Mesendoderm (in vitro differentiated cells): ENCODE data around the gene RUNX2.

Experiments
- DNase-seq: peaks from one replicate; pipeline ENCODE4 v3.0.0; 2013
- H2AK5ac ChIP-seq: 2 replicates; pipeline ENCODE4 v1.6.1; 2013; ENCODE audit warnings: low read length, inconsistent platforms
- H2BK120ac ChIP-seq: 2 replicates; pipeline ENCODE4 v1.6.1; 2013; ENCODE audit warnings: low read depth, mild to moderate bottlenecking, low read length, moderate library complexity, mixed read lengths
- H2BK15ac ChIP-seq: replicated peaks from 2 replicates; pipeline ENCODE4 v1.6.1; 2013; ENCODE audit warnings: low read depth, mild to moderate bottlenecking, moderate library complexity
- H2BK5ac ChIP-seq: 2 replicates; pipeline ENCODE4 v1.6.1; 2013; ENCODE audit warnings: low read length, inconsistent platforms
- H3K18ac ChIP-seq: 2 replicates; pipeline ENCODE4 v1.6.1; 2013; ENCODE audit warnings: mild to moderate bottlenecking, low read length, mixed read lengths
- H3K23ac ChIP-seq: one replicate; pipeline ENCODE4 v1.6.1; 2013; ENCODE audit warnings: low read length
- H3K27ac ChIP-seq: 2 replicates; pipeline ENCODE4 v1.5.1; 2013; ENCODE audit warnings: low read depth, mild to moderate bottlenecking, inconsistent platforms, low read length, moderate library complexity
- H3K27me3 ChIP-seq: 2 replicates; pipeline ENCODE4 v1.6.1; 2013; ENCODE audit warnings: low read length, control low read depth, mild to moderate bottlenecking, inconsistent platforms; ENCODE audit not compliant: insufficient read depth, poor library complexity
- H3K36me3 ChIP-seq: 2 replicates; pipeline ENCODE4 v1.6.1; 2013; ENCODE audit warnings: low read length, inconsistent platforms; ENCODE audit not compliant: control insufficient read depth, insufficient read depth
- H3K4ac ChIP-seq: one replicate; pipeline ENCODE4 v1.6.1; 2013; ENCODE audit warnings: low read depth, mild to moderate bottlenecking, low read length, moderate library complexity
- H3K4me1 ChIP-seq: 2 replicates; pipeline ENCODE4 v1.6.1; 2013; ENCODE audit warnings: low read depth, low read length, inconsistent platforms; ENCODE audit not compliant: control insufficient read depth
- H3K4me2 ChIP-seq: 2 replicates; pipeline ENCODE4 v1.6.1; 2013; ENCODE audit warnings: low read length
- H3K4me3 ChIP-seq: 2 replicates; pipeline ENCODE4 v1.5.1; 2013; ENCODE audit warnings: mild to moderate bottlenecking, low read length
- H3K56ac ChIP-seq: one replicate; pipeline ENCODE4 v1.6.1; 2013; ENCODE audit warnings: low read length
- H3K79me1 ChIP-seq: 2 replicates; pipeline ENCODE4 v1.6.1; 2013; ENCODE audit warnings: low read length, inconsistent platforms
- H3K79me2 ChIP-seq: 2 replicates; pipeline ENCODE4 v1.6.1; 2013; ENCODE audit warnings: mild to moderate bottlenecking, low read length; ENCODE audit not compliant: control insufficient read depth, insufficient read depth
- H3K9ac ChIP-seq: 2 replicates; pipeline ENCODE4 v1.6.1; 2013; ENCODE audit warnings: low read length, inconsistent platforms
- H4K5ac ChIP-seq: one replicate; pipeline ENCODE4 v1.6.1; 2013; ENCODE audit warnings: low read length
- H4K8ac ChIP-seq: one replicate; pipeline ENCODE4 v1.6.1; 2013; ENCODE audit warnings: low read depth, mild to moderate bottlenecking, control low read depth, low read length, moderate library complexity
- WGBS: extraction: QIAGEN DNeasy Blood & Tissue Kit; methylation state at CpG from one replicate; pipeline ENCODE4 v1.1.7; 2013; ENCODE audit warnings: low lambda C conversion rate, missing lambda C conversion rate; ENCODE audit not compliant: insufficient coverage; ENCODE audit errors: extremely low coverage; 5-methylcytosine and 5-hydroxymethylcytosine counted together

The RUNX2 gene

GRCh38 chr6:45599053-45599452 lies 270.9 kb downstream of the RUNX2 start:
- Histone ChIP-seq H2AK5ac (no peak overlapping the region), H4K8ac (no peak overlapping the region), H4K5ac (no peak overlapping the region), H3K4me3 (no peak overlapping the region), H3K27me3 (no peaks in the 10 kb centered on the region), H3K79me2 (no peaks in the 10 kb centered on the region), H3K4ac (no peak overlapping the region), H3K23ac (no peak overlapping the region), H3K56ac (no peak overlapping the region), H3K9ac (no peak overlapping the region), H3K18ac (no peak overlapping the region), H2BK5ac (no peak overlapping the region), H3K27ac (no peak overlapping the region), H3K4me1 (no peaks in the 10 kb centered on the region), H3K79me1 (no peaks in the 10 kb centered on the region), H2BK15ac (no peak overlapping the region), H3K36me3 (no peaks in the 10 kb centered on the region), H2BK120ac (no peak overlapping the region), H3K4me2 (no peak overlapping the region)
- DNase-seq = no peak

- no peak overlapping the region for H4K8ac ChIP-seq
- no peak overlapping the region for H2BK15ac ChIP-seq
- H3K79me1 ChIP-seq = no peaks in the 10 kb centered on the region
- H2BK5ac ChIP-seq = no peak overlapping the region
- H3K4me3 ChIP-seq = no peak overlapping the region
- H3K27me3 ChIP-seq = no peaks in the 10 kb centered on the region
- WGBS = no CpG with 5 or more reads among the region's 1 CpG
- no peaks in the 10 kb centered on the region for H3K36me3 ChIP-seq
- DNase-seq = no peak
- no peak overlapping the region for H3K56ac ChIP-seq
- no peak overlapping the region for H3K9ac ChIP-seq
- H3K79me2 ChIP-seq = no peaks in the 10 kb centered on the region
- H3K23ac ChIP-seq = no peak overlapping the region
- H2AK5ac ChIP-seq = no peak overlapping the region
- H4K5ac ChIP-seq = no peak overlapping the region
- no peak overlapping the region for H3K4ac ChIP-seq
- no peak overlapping the region for H3K27ac ChIP-seq
- no peak overlapping the region for H2BK120ac ChIP-seq
- H3K18ac ChIP-seq = no peak overlapping the region
- H3K4me1 ChIP-seq = no peaks in the 10 kb centered on the region
- no peak overlapping the region for H3K4me2 ChIP-seq
Observed at GRCh38 chr6:45605971-45606370, 277.8 kb downstream of the RUNX2 start.

- Histone ChIP-seq H3K18ac (no peak overlapping the region), H3K27me3 (no peaks in the 10 kb centered on the region), H3K4me2 (no peak overlapping the region), H2BK120ac (no peak overlapping the region), H3K79me1 (no peaks in the 10 kb centered on the region), H4K8ac (no peak overlapping the region), H3K23ac (no peak overlapping the region), H2AK5ac (no peak overlapping the region), H3K4me1 (no peaks in the 10 kb centered on the region), H3K56ac (no peak overlapping the region), H3K4ac (no peak overlapping the region), H3K36me3 (no peaks in the 10 kb centered on the region), H2BK15ac (no peak overlapping the region), H2BK5ac (no peak overlapping the region), H3K9ac (no peak overlapping the region), H3K27ac (no peak overlapping the region), H3K79me2 (no peaks in the 10 kb centered on the region), H3K4me3 (no peak overlapping the region), H4K5ac (no peak overlapping the region)
- no peak for DNase-seq
- WGBS = no CpG with 5 or more reads among the region's 7 CpGs
Observed at GRCh38 chr6:45606831-45607400, 278.8 kb downstream of the RUNX2 start.

- no peaks in the 10 kb centered on the region for H3K79me1 ChIP-seq
- no peak for DNase-seq
- no peak overlapping the region for H2AK5ac ChIP-seq
- no peak overlapping the region for H3K56ac ChIP-seq
- no CpG with 5 or more reads among the region's 4 CpGs for WGBS
- no peak overlapping the region for H3K23ac ChIP-seq
- no peak overlapping the region for H3K4ac ChIP-seq
- no peaks in the 10 kb centered on the region for H3K27me3 ChIP-seq
- no peaks in the 10 kb centered on the region for H3K36me3 ChIP-seq
- no peak overlapping the region for H3K4me3 ChIP-seq
- no peak overlapping the region for H3K27ac ChIP-seq
- H2BK15ac ChIP-seq = no peak overlapping the region
- no peak overlapping the region for H2BK5ac ChIP-seq
- no peak overlapping the region for H4K8ac ChIP-seq
- no peak overlapping the region for H3K9ac ChIP-seq
- no peak overlapping the region for H4K5ac ChIP-seq
- H3K4me2 ChIP-seq = no peak overlapping the region
- no peak overlapping the region for H2BK120ac ChIP-seq
- no peak overlapping the region for H3K18ac ChIP-seq
- H3K79me2 ChIP-seq = no peaks in the 10 kb centered on the region
- H3K4me1 ChIP-seq = no peaks in the 10 kb centered on the region
Observed at GRCh38 chr6:45607798-45608197, 279.7 kb downstream of the RUNX2 start.

- H3K4ac ChIP-seq = no peak overlapping the region
- DNase-seq = peak; percentile 76
- no CpG with 5 or more reads among the region's 10 CpGs for WGBS
Observed at GRCh38 chr6:45608252-45608913, 280.3 kb downstream of the RUNX2 start.

GRCh38 chr6:45609141-45609638 lies 281.1 kb downstream of the RUNX2 start:
- H3K79me1 ChIP-seq = no peaks in the 10 kb centered on the region
- H2BK5ac ChIP-seq = no peak overlapping the region
- no peak overlapping the region for H3K4me3 ChIP-seq
- H3K4ac ChIP-seq = no peak overlapping the region
- no peak overlapping the region for H3K18ac ChIP-seq
- no peaks in the 10 kb centered on the region for H3K27me3 ChIP-seq
- no peak for DNase-seq
- H3K56ac ChIP-seq = no peak overlapping the region
- no peak overlapping the region for H3K4me2 ChIP-seq
- H3K9ac ChIP-seq = no peak overlapping the region
- H3K36me3 ChIP-seq = no peaks in the 10 kb centered on the region
- H3K27ac ChIP-seq = no peak overlapping the region
- no peak overlapping the region for H4K8ac ChIP-seq
- H3K23ac ChIP-seq = no peak overlapping the region
- H3K4me1 ChIP-seq = no peaks in the 10 kb centered on the region
- no peak overlapping the region for H2AK5ac ChIP-seq
- no peak overlapping the region for H2BK15ac ChIP-seq
- no peak overlapping the region for H2BK120ac ChIP-seq
- H3K79me2 ChIP-seq = no peaks in the 10 kb centered on the region
- no CpG with 5 or more reads among the region's 6 CpGs for WGBS
- H4K5ac ChIP-seq = no peak overlapping the region

More at GRCh38 chr6:45608252-45608913, 280.3 kb downstream of the RUNX2 start:
- H2AK5ac ChIP-seq = no peak overlapping the region
- no peaks in the 10 kb centered on the region for H3K79me1 ChIP-seq
- no peak overlapping the region for H2BK5ac ChIP-seq
- H2BK120ac ChIP-seq = no peak overlapping the region
- no peak overlapping the region for H3K18ac ChIP-seq
- no peak overlapping the region for H4K8ac ChIP-seq
- H3K4me3 ChIP-seq = no peak overlapping the region
- no peak overlapping the region for H3K27ac ChIP-seq
- no peak overlapping the region for H3K23ac ChIP-seq
- H3K56ac ChIP-seq = no peak overlapping the region
- H3K9ac ChIP-seq = no peak overlapping the region
- H2BK15ac ChIP-seq = no peak overlapping the region
- H3K27me3 ChIP-seq = no peaks in the 10 kb centered on the region
- H3K79me2 ChIP-seq = no peaks in the 10 kb centered on the region
- no peaks in the 10 kb centered on the region for H3K4me1 ChIP-seq
- H3K36me3 ChIP-seq = no peaks in the 10 kb centered on the region
- no peak overlapping the region for H3K4me2 ChIP-seq
- no peak overlapping the region for H4K5ac ChIP-seq
